PC-3 (cell line): ENCODE results near the gene TMPRSS13. TPM values are rescaled to one million over a fixed set of nuclear protein-coding genes. Genes with fewer than 3 reads are reported as not detected.
"Not testable (repeated sequence)": the region's sequence is repeated elsewhere in the genome, so short reads cannot be mapped to it uniquely, and the experiment has no call there.

Source experiments
- ATAC-seq: fragments of 200-7000 bp; cut with Tn5 transposase; 2 replicates; pipeline ENCODE4 v1.9.1; 2020; ENCODE audit warnings: mild to moderate bottlenecking, moderate library complexity
- Bru-seq: library from RNA; stranded (reverse); fragments of 400-500 nt; gene quantifications from one replicate; lab custom pipeline; 2021; lab: Mats Ljungman, UMichigan
- BruChase-seq, 2 experiments: library from RNA; stranded (reverse); fragments of 400-500 nt; gene quantifications; one replicate each; lab custom pipeline; 2021; lab: Mats Ljungman, UMichigan
- BruUV-seq: library from RNA; stranded (reverse); fragments of 400-500 nt; replicated peaks from 2 replicates; lab custom pipeline; 2021; lab: Mats Ljungman, UMichigan
- CTCF ChIA-PET: fragments of 300-600 bp; sonication (Branson Sonifier 250); formaldehyde crosslinking; loops from one replicate; lab custom pipeline; 2022; ENCODE audit warnings: antibody characterized with exemption; lab: Charles Lee
- POLR2A ChIA-PET: fragments of 300-600 bp; sonication (Branson Sonifier 250); formaldehyde crosslinking; loops from one replicate; lab custom pipeline; 2022; ENCODE audit warnings: antibody characterized with exemption; ENCODE audit not compliant: unreplicated experiment; lab: Charles Lee
- DNase-seq: peaks from one replicate; pipeline ENCODE4 v3.0.0-alpha.2; 2015
- H2AFZ ChIP-seq: fragments of 300-600 bp; sonication (generic); 2 replicates; pipeline ENCODE4 v1.6.0; 2016; ENCODE audit warnings: antibody characterized with exemption, low read length
- H3F3A ChIP-seq: fragments of 300-600 bp; sonication (generic); one replicate; pipeline ENCODE4 v1.6.0; 2017; ENCODE audit warnings: antibody characterized with exemption, low read length, control low read depth, mild to moderate bottlenecking; ENCODE audit not compliant: unreplicated experiment
- H3K27ac ChIP-seq: fragments of 300-600 bp; sonication (generic); 2 replicates; pipeline ENCODE4 v1.5.1; 2016; ENCODE audit warnings: mild to moderate bottlenecking, low read length
- H3K27me3 ChIP-seq: fragments of 300-600 bp; sonication (generic); 2 replicates; pipeline ENCODE4 v1.6.1; 2016; ENCODE audit warnings: low read length, mixed read lengths
- H3K36me3 ChIP-seq: fragments of 300-600 bp; sonication (generic); 2 replicates; pipeline ENCODE4 v1.6.1; 2016; ENCODE audit warnings: low read depth, mixed run types, low read length, mixed read lengths
- H3K4me1 ChIP-seq: fragments of 300-600 bp; sonication (generic); 2 replicates; pipeline ENCODE4 v1.5.1; 2016; ENCODE audit warnings: low read length; ENCODE audit not compliant: insufficient read depth
- H3K4me2 ChIP-seq: fragments of 300-600 bp; sonication (generic); 2 replicates; pipeline ENCODE4 v1.6.0; 2016; ENCODE audit warnings: low read length
- H3K4me3 ChIP-seq: fragments of 300-600 bp; sonication (generic); 2 replicates; pipeline ENCODE4 v1.5.1; 2016; ENCODE audit warnings: mild to moderate bottlenecking, low read length, mixed read lengths
- H3K79me2 ChIP-seq: fragments of 300-600 bp; sonication (generic); 2 replicates; pipeline ENCODE4 v1.6.1; 2017; ENCODE audit warnings: low read length, mixed read lengths
- H3K9ac ChIP-seq: fragments of 300-600 bp; sonication (generic); 2 replicates; pipeline ENCODE4 v1.6.0; 2016; ENCODE audit warnings: mild to moderate bottlenecking, low read length
- H3K9me2 ChIP-seq: fragments of 300-600 bp; sonication (generic); replicated peaks from 2 replicates; pipeline ENCODE4 v1.6.1; 2016; ENCODE audit warnings: mixed run types, low read length, mixed read lengths
- H3K9me3 ChIP-seq: fragments of 300-600 bp; sonication (generic); 2 replicates; pipeline ENCODE4 v1.6.1; 2016; ENCODE audit warnings: low read length, mixed read lengths
- H4K20me1 ChIP-seq: fragments of 300-600 bp; sonication (generic); 2 replicates; pipeline ENCODE4 v1.6.1; 2016; ENCODE audit warnings: low read length, mixed read lengths
- CTCF ChIP-seq: fragments of 300-600 bp; sonication (generic); conservative IDR thresholded peaks from 2 replicates; pipeline ENCODE4 v1.5.1; 2017; ENCODE audit warnings: antibody characterized with exemption, low read depth, mild to moderate bottlenecking, low read length
- EZH2 ChIP-seq: fragments of 300-600 bp; sonication (generic); IDR thresholded peaks from one replicate; pipeline ENCODE4 v1.6.1; 2017; ENCODE audit warnings: antibody characterized with exemption, mild to moderate bottlenecking, low read length; ENCODE audit not compliant: unreplicated experiment
- EZH2phosphoT487 ChIP-seq: fragments of 300-600 bp; sonication (generic); IDR thresholded peaks from 2 replicates; pipeline ENCODE4 v1.6.1; 2018; ENCODE audit warnings: mild to moderate bottlenecking, antibody characterized with exemption, low read length, borderline replicate concordance
- intact Hi-C: fragments of 100-400 bp; cut with micrococcal nuclease; formaldehyde crosslinking; loops from 2 replicates; pipeline ENCODE4 v1.9.0; 2023
- long read RNA-seq: library from polyadenylated mRNA; unstranded; transcript quantifications from one replicate; pipeline ENCODE4 v2.0.0, GENCODE V29; 2021; ENCODE audit not compliant: unreplicated experiment
- total RNA-seq: library from RNA; depleted of rRNA; stranded (reverse); fragments of >200 nt; gene quantifications from 2 replicates; pipeline ENCODE4 v1.2.3, GENCODE V29; 2014; rRNA removed

Gene TMPRSS13
- total RNA-seq = 2.2 and 2.9 TPM in 2 replicates
- percentile 8 among the genes with signal in this experiment for Bru-seq, nascent RNA
- percentile 3 among the genes with signal in this experiment for BruChase-seq, experiment 1, labeled RNA remaining after a 6-hour chase
- not detected for BruChase-seq, experiment 2, labeled RNA remaining after a 2-hour chase
- long read RNA-seq = 0 reads

- H2AFZ ChIP-seq = peak within 1 kb of the TSS; percentile 74
- peak; percentile 87 for DNase-seq
- peak; percentile 61 for ATAC-seq
- no peaks in the 10 kb centered on the region for H3K9me2 ChIP-seq
- peaks cover 15% of the 10 kb centered on the region for H3K4me1 ChIP-seq
- H3K9ac ChIP-seq = no peak within 1 kb of the TSS
- BruUV-seq = no TSS peak
- H3K4me3 ChIP-seq = peak within 1 kb of the TSS; percentile 52; the same call in 1 of the 2 replicates
- H3K27ac ChIP-seq = no peak within 1 kb of the TSS
- H3K79me2 ChIP-seq = no peaks in the 10 kb centered on the region
- peak within 1 kb of the TSS; percentile 80 for H3K4me2 ChIP-seq
- POLR2A ChIA-PET = no interaction called here
- TF ChIP-seq EZH2 (no peak), EZH2phosphoT487 (no peak), CTCF (no peak; the same call in 1 of the 2 replicates)
- CTCF ChIA-PET = no interaction called here
- intact Hi-C loops = no loop called here
- H4K20me1 ChIP-seq = no peaks in the 10 kb centered on the region
- no peaks in the 10 kb centered on the region for H3K9me3 ChIP-seq
- peaks cover 42% of the 10 kb centered on the region for H3K27me3 ChIP-seq
- H3K36me3 ChIP-seq = no peaks in the 10 kb centered on the region
- no peaks in the 10 kb centered on the region for H3F3A ChIP-seq
Observed at GRCh38 chr11:117929142-117929915, at the start of gene TMPRSS13. Gene TMPRSS13 (minus strand): TSS chr11:117929402. CDS start chr11:117929307, 95 bp downstream.

DNA sequence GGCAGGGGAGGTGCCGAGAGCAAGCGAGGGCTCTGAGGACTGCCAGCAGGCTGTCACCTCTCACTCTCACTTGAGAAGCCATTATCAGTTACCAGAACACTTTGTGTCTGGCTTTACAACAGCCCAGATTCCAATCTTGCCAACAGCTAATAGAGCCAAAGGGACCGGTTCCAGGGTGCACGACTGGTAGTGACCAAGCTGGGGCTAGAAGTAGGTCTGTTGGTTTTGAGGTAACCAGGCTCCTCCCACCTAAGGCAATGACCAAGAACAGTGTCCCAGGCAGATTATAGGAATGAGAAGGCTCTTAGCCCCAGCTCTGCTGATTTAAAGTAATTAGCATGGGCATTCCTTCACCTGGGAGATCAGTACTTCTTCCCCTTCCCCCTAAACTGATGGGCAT lies 49.8 kb upstream of the TMPRSS13 start:
- TF ChIP-seq EZH2 (no peak), EZH2phosphoT487 (no peak), CTCF (no peak)
- DNase-seq (no peak), ATAC-seq (no peak)
- Histone ChIP-seq H3K4me3 (no peak overlapping the region), H3K4me2 (no peak overlapping the region), H3K9me3 (no peaks in the 10 kb centered on the region), H4K20me1 (no peaks in the 10 kb centered on the region), H3K36me3 (no peaks in the 10 kb centered on the region), H3F3A (no peaks in the 10 kb centered on the region), H3K27ac (no peak overlapping the region), H3K9me2 (no peaks in the 10 kb centered on the region), H3K4me1 (no peaks in the 10 kb centered on the region), H3K9ac (no peak overlapping the region), H3K27me3 (peaks cover 66% of the 10 kb centered on the region), H2AFZ (no peak overlapping the region), H3K79me2 (no peaks in the 10 kb centered on the region)
- CTCF ChIA-PET = no interaction called here
- intact Hi-C loops = no loop called here
- POLR2A ChIA-PET = no interaction called here
- no TSS peak for BruUV-seq

- H3K9me3 ChIP-seq, POLR2A ChIA-PET, H4K20me1 ChIP-seq, intact Hi-C loops, CTCF ChIA-PET, BruUV-seq, H3K79me2 ChIP-seq, H3K4me2 ChIP-seq, H2AFZ ChIP-seq, H3K36me3 ChIP-seq, H3K27ac ChIP-seq, ATAC-seq, H3K9ac ChIP-seq, H3F3A ChIP-seq, H3K4me1 ChIP-seq, DNase-seq, H3K9me2 ChIP-seq, H3K4me3 ChIP-seq: not testable (repeated sequence)
- H3K27me3 ChIP-seq = peaks cover 60% of the 10 kb centered on the region
Observed at GRCh38 chr11:117978291-117978910, 49.2 kb upstream of the TMPRSS13 start.

- BruUV-seq, H3K36me3 ChIP-seq, H3K4me3 ChIP-seq, H3K4me2 ChIP-seq, H4K20me1 ChIP-seq, ATAC-seq, H3K9me2 ChIP-seq, H3F3A ChIP-seq, CTCF ChIA-PET, H3K27ac ChIP-seq, H3K9me3 ChIP-seq, H3K79me2 ChIP-seq, H2AFZ ChIP-seq, DNase-seq, POLR2A ChIA-PET, intact Hi-C loops, H3K9ac ChIP-seq, H3K4me1 ChIP-seq: not testable (repeated sequence)
- peaks cover 58% of the 10 kb centered on the region for H3K27me3 ChIP-seq
Observed at GRCh38 chr11:117977612-117978264, 48.5 kb upstream of the TMPRSS13 start.
